Mesenchymal stem cell (in vitro differentiated cells and primary cell): ENCODE measurements around the gene PAPOLB.
"Not testable (repeated sequence)": the region's sequence is repeated elsewhere in the genome, so short reads cannot be mapped to it uniquely, and the experiment has no call there.

Experiments
- DNase-seq: peaks from one replicate; pipeline ENCODE4 v3.0.0-alpha.2; 2013
- H2AFZ ChIP-seq: one replicate; pipeline ENCODE4 v1.6.1; 2013; ENCODE audit warnings: low read depth, mild to moderate bottlenecking, control low read depth, inconsistent platforms, low read length, moderate library complexity
- H2AK5ac ChIP-seq: 2 replicates; pipeline ENCODE4 v1.6.1; 2013; ENCODE audit warnings: low read length, moderate library complexity, mild to moderate bottlenecking, inconsistent platforms; ENCODE audit not compliant: severe bottlenecking
- H2BK120ac ChIP-seq: one replicate; pipeline ENCODE4 v1.6.1; 2013; ENCODE audit warnings: low read depth, mild to moderate bottlenecking, inconsistent platforms, low read length, moderate library complexity
- H2BK12ac ChIP-seq, 2 experiments: one replicate each; pipeline ENCODE4 v1.6.1; 2013; ENCODE audit warnings: inconsistent platforms in 2 of 2, low read length in 2 of 2, mild to moderate bottlenecking in 2 of 2, moderate library complexity in 2 of 2, control low read depth in 1 of 2
- H2BK15ac ChIP-seq: one replicate; pipeline ENCODE4 v1.6.1; 2013; ENCODE audit warnings: mild to moderate bottlenecking, low read depth, inconsistent platforms; ENCODE audit not compliant: poor library complexity, severe bottlenecking
- H2BK5ac ChIP-seq: 2 replicates; pipeline ENCODE4 v1.6.1; 2013; ENCODE audit warnings: low read depth, mild to moderate bottlenecking, low read length, control low read depth, inconsistent platforms; ENCODE audit not compliant: poor library complexity, severe bottlenecking
- H3K14ac ChIP-seq, 2 experiments: one replicate each; pipeline ENCODE4 v1.6.1; 2013; ENCODE audit warnings: inconsistent platforms in 2 of 2, low read length in 2 of 2, control low read depth in 1 of 2, mild to moderate bottlenecking in 1 of 2, moderate library complexity in 1 of 2
- H3K18ac ChIP-seq, 2 experiments: one replicate each; pipeline ENCODE4 v1.6.1; 2013; ENCODE audit warnings: inconsistent platforms in 2 of 2, low read length in 2 of 2, control low read depth in 1 of 2, low read depth in 1 of 2, mild to moderate bottlenecking in 1 of 2
- H3K23ac ChIP-seq, 2 experiments: one replicate each; pipeline ENCODE4 v1.6.1; 2013; ENCODE audit warnings: inconsistent platforms in 2 of 2, low read length in 2 of 2, mild to moderate bottlenecking in 2 of 2, moderate library complexity in 2 of 2, control low read depth in 1 of 2
- H3K27ac ChIP-seq: 2 replicates; pipeline ENCODE4 v1.5.1; 2013; ENCODE audit warnings: mild to moderate bottlenecking, moderate library complexity, low read length, control low read depth, inconsistent platforms; ENCODE audit not compliant: poor library complexity, severe bottlenecking
- H3K27me3 ChIP-seq, 2 experiments: 2 replicates each; pipeline versions ENCODE4 v1.6.1 to v1.7.0; 2013; ENCODE audit warnings: low read length in 2 of 2, mild to moderate bottlenecking in 2 of 2, moderate library complexity in 2 of 2, control low read depth in 1 of 2, inconsistent platforms in 1 of 2; ENCODE audit not compliant: control insufficient read depth in 1 of 2, insufficient read depth in 1 of 2
- H3K36me3 ChIP-seq, 2 experiments: 2 replicates each; pipeline versions ENCODE4 v1.6.1 to v1.7.0; 2013; ENCODE audit warnings: low read length in 2 of 2, control low read depth in 1 of 2, inconsistent platforms in 1 of 2, low read depth in 1 of 2, mild to moderate bottlenecking in 1 of 2; ENCODE audit not compliant: insufficient read depth in 2 of 2, control insufficient read depth in 1 of 2
- H3K4ac ChIP-seq, 2 experiments: one replicate each; pipeline ENCODE4 v1.6.1; 2013; ENCODE audit warnings: inconsistent platforms in 2 of 2, low read length in 2 of 2, mild to moderate bottlenecking in 2 of 2, moderate library complexity in 2 of 2, control low read depth in 1 of 2, low read depth in 1 of 2
- H3K4me1 ChIP-seq: 2 replicates; pipeline ENCODE4 v1.6.1; 2013; ENCODE audit warnings: low read depth, low read length, control low read depth; ENCODE audit not compliant: control insufficient read depth, insufficient read depth
- H3K4me2 ChIP-seq: 2 replicates; pipeline ENCODE4 v1.6.1; 2013; ENCODE audit warnings: low read length, mild to moderate bottlenecking, inconsistent platforms; ENCODE audit not compliant: poor library complexity, severe bottlenecking
- H3K4me3 ChIP-seq, 2 experiments: 2 replicates each; pipeline versions ENCODE4 v1.5.1 to v1.7.0; 2013; ENCODE audit warnings: low read length in 2 of 2, mild to moderate bottlenecking in 2 of 2, control low read depth in 1 of 2, low read depth in 1 of 2; ENCODE audit not compliant: insufficient read depth in 1 of 2
- H3K79me1 ChIP-seq: replicated peaks from 2 replicates; pipeline ENCODE4 v1.6.1; 2013; ENCODE audit warnings: mild to moderate bottlenecking, control low read depth, low read length, inconsistent platforms; ENCODE audit not compliant: poor library complexity, severe bottlenecking
- H3K9ac ChIP-seq: 2 replicates; pipeline ENCODE4 v1.7.0; 2013; ENCODE audit warnings: mild to moderate bottlenecking, low read length, moderate library complexity
- H3K9me3 ChIP-seq: 2 replicates; pipeline ENCODE4 v1.7.0; 2013; ENCODE audit warnings: mild to moderate bottlenecking, low read length; ENCODE audit not compliant: control insufficient read depth
- H4K8ac ChIP-seq: one replicate; pipeline ENCODE4 v1.6.1; 2013; ENCODE audit warnings: inconsistent platforms, mild to moderate bottlenecking, low read length, moderate library complexity
- H4K91ac ChIP-seq: one replicate; pipeline ENCODE4 v1.6.1; 2013; ENCODE audit warnings: mild to moderate bottlenecking, low read length, inconsistent platforms
- WGBS: methylation state at CpG from one replicate; pipeline ENCODE4 v1.1.7; 2013; ENCODE audit warnings: mixed read lengths; 5-methylcytosine and 5-hydroxymethylcytosine counted together

PAPOLB gene

GRCh38 chr7:4893188-4893587 lies 31.4 kb upstream of the PAPOLB start:
- peaks cover 13 to 14% of the 10 kb centered on the region in 2 experiments for H3K27me3 ChIP-seq
- not testable (repeated sequence) for H2AK5ac ChIP-seq, H4K91ac ChIP-seq, H3K27ac ChIP-seq, DNase-seq, H3K4ac ChIP-seq, H3K23ac ChIP-seq, H3K14ac ChIP-seq, H2BK120ac ChIP-seq, H3K4me2 ChIP-seq, H2BK12ac ChIP-seq, H3K4me3 ChIP-seq, H3K4me1 ChIP-seq, H3K36me3 ChIP-seq, H2BK15ac ChIP-seq, H3K79me1 ChIP-seq, H3K9me3 ChIP-seq, H3K9ac ChIP-seq, H3K18ac ChIP-seq, H2BK5ac ChIP-seq, H2AFZ ChIP-seq, H4K8ac ChIP-seq
- WGBS, result 67% methylated on average over 4 of the region's 4 CpGs

GRCh38 chr7:4891522-4891921 lies 29.7 kb upstream of the PAPOLB start:
- 65% methylated on average over 2 of the region's 2 CpGs for WGBS
- H2BK120ac ChIP-seq, H3K14ac ChIP-seq: not testable (repeated sequence)

DNA sequence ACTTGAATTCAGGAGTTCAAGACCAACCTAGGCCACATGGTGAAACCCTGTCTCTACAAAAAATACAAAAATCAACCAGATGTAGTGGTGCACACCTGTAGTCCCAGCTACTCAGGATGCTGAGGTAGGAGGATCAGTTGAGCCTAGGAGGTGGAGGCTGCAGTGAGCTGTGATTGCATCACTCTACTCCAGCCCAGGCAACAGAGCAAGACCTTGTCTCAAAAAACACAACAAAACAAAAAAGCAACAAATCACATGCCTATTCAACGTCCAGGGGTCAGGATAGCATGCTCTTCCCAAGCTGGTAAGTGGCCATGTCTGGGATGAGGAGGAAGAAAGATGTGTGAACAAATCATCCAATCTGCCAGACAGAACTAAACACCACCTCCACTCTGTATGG lies 27.9 kb upstream of the PAPOLB start:
- WGBS, result 20% methylated on average over 1 of the region's 1 CpG
- no peak overlapping the region for H3K9ac ChIP-seq

More at GRCh38 chr7:4891522-4891921, 29.7 kb upstream of the PAPOLB start:
- not testable (repeated sequence) for H2BK15ac ChIP-seq, H3K9ac ChIP-seq, H3K27ac ChIP-seq, H3K9me3 ChIP-seq, H4K91ac ChIP-seq, H3K4ac ChIP-seq, H2BK12ac ChIP-seq, H4K8ac ChIP-seq, H3K79me1 ChIP-seq, DNase-seq, H2AFZ ChIP-seq, H2BK5ac ChIP-seq, H3K4me3 ChIP-seq, H3K36me3 ChIP-seq, H3K18ac ChIP-seq, H3K4me1 ChIP-seq, H3K23ac ChIP-seq, H2AK5ac ChIP-seq, H3K4me2 ChIP-seq
- peaks cover 12 to 14% of the 10 kb centered on the region in 2 experiments for H3K27me3 ChIP-seq

DNA sequence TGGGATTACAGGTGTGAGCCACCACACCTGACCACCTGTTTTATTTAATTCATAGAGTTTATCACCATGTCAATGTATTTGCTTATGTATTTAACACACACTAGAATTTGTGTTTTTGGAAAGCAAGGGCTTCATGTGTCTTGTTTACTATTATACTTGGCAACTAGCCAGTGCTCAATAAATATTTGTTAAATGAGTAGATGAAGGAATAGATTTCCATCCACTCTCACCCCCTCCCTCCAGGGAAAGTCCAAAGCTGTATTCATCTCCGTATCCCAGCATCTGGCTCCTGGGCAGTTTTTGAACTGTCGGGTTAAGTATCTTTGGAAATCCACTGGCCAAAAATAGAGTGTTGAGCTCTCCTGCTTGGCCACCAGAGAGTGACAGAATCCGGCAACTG lies 26.3 kb upstream of the PAPOLB start:
- no peak overlapping the region for H2BK12ac ChIP-seq
- no peak overlapping the region for H3K4me3 ChIP-seq
- no peaks in the 10 kb centered on the region for H3K36me3 ChIP-seq
- no peak overlapping the region for H3K4ac ChIP-seq
- no peaks in the 10 kb centered on the region for H3K79me1 ChIP-seq
- H3K23ac ChIP-seq, result no peak overlapping the region
- no peak overlapping the region for H2BK5ac ChIP-seq
- H3K9ac ChIP-seq, result no peak overlapping the region
- DNase-seq, result no peak
- no peak overlapping the region for H3K14ac ChIP-seq
- H3K9me3 ChIP-seq, result no peaks in the 10 kb centered on the region
- H3K27ac ChIP-seq, result no peak overlapping the region
- H3K4me2 ChIP-seq, result no peak overlapping the region
- H2BK120ac ChIP-seq, result no peak overlapping the region
- no peak overlapping the region for H4K91ac ChIP-seq
- no peak overlapping the region for H3K18ac ChIP-seq
- H3K27me3 ChIP-seq, result peaks cover 18 to 20% of the 10 kb centered on the region in 2 experiments
- WGBS, result 86% methylated on average over 3 of the region's 3 CpGs
- H2AK5ac ChIP-seq, result no peak overlapping the region
- no peak overlapping the region for H2AFZ ChIP-seq
- no peak overlapping the region for H2BK15ac ChIP-seq
- peaks cover 7% of the 10 kb centered on the region for H3K4me1 ChIP-seq
- no peak overlapping the region for H4K8ac ChIP-seq

More for the DNA sequence above, 27.9 kb upstream of the PAPOLB start:
- Histone ChIP-seq H3K4ac (no peak overlapping the region), H2AFZ (no peak overlapping the region), H3K4me2 (no peak overlapping the region), H3K36me3 (no peaks in the 10 kb centered on the region), H3K27ac (no peak overlapping the region), H2BK120ac (no peak overlapping the region), H3K4me3 (no peak overlapping the region), H2BK15ac (no peak overlapping the region), H4K8ac (no peak overlapping the region), H2AK5ac (no peak overlapping the region), H3K27me3 (peaks cover 12 to 14% of the 10 kb centered on the region in 2 experiments), H3K9me3 (peaks cover 6% of the 10 kb centered on the region), H3K14ac (no peak overlapping the region), H3K18ac (no peak overlapping the region), H4K91ac (no peak overlapping the region), H3K79me1 (no peaks in the 10 kb centered on the region), H3K23ac (no peak overlapping the region), H3K4me1 (peaks cover 1% of the 10 kb centered on the region), H2BK5ac (no peak overlapping the region), H2BK12ac (no peak overlapping the region)
- no peak for DNase-seq
